GM18507 (cell line): Measurements from ENCODE around the gene CDK19.
A peak's percentile ranks its signal among the peaks of the same experiment; 100 is the strongest.
"Not testable (repeated sequence)": the region's sequence is repeated elsewhere in the genome, so short reads cannot be mapped to it uniquely, and the experiment has no call there.

Experiments
- DNase-seq: peaks from one replicate; pipeline ENCODE4 v3.0.0; 2011; ENCODE audit warnings: low read depth; ENCODE audit not compliant: insufficient read length; ENCODE audit errors: extremely low spot score
- FAIRE-seq: peaks from 2 replicates; lab custom pipeline; 2011; peaks lifted over from hg19 to GRCh38; lab: Jason Lieb, UNC

The CDK19 gene

DNA sequence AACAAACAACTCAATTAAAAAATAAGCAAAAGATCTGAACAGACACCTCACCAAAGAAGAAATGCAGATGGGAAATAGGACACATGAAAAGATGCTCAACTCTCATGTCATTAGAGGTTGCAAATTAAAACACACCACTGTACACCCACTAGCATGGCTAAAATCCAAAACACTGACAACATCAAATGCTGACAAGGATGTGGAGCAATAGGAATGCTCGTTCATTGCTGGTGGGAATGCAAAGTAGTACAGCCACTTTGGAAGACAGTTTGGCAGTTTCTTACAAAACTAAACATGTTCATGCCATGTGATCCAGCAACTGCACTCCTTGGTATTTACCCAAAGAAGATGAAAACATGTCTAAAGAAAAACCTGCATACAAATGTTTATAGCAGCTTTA, 47.2 kb downstream of the CDK19 start:
- DNase-seq: no peak
- no peak for FAIRE-seq

DNA sequence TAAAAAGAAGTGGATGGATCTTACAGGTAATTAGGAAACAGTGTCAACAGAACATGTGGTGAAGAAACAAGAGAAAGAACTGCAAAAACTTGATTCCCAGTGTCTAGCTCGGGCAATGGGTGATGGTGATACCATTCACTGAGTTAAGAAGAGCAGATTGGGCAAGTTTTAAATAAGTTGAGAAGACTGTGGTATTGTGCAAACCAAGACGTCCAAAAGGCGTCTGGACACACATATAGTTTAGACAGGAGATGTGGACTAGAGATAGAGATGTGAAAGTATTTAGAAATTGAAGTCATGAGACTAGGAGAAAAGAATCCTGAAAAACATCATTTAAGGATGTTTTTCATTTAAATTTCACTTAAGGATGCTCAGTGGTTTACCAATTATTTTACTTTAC, 53.9 kb downstream of the CDK19 start:
- DNase-seq (no peak), FAIRE-seq (no peak)

DNA sequence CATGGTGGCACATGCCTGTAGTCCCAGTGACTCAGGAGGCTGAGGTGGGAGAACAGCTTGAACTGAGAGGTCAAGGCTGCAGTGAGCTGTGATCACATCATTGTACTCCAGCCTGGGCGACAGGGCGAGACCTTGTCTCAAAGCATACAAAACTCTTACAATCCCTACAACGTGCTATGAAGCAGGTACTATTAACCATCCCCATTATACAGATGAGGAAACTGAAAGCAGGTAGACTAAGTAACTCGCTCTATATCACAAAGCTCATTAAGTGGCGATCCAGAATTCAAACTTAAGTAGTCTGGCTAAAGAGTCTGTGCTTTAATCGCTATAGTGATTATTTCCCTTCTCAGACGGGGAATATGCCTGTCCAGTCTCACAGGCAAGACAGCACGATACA, 54.7 kb downstream of the CDK19 start:
- FAIRE-seq: no peak

DNA sequence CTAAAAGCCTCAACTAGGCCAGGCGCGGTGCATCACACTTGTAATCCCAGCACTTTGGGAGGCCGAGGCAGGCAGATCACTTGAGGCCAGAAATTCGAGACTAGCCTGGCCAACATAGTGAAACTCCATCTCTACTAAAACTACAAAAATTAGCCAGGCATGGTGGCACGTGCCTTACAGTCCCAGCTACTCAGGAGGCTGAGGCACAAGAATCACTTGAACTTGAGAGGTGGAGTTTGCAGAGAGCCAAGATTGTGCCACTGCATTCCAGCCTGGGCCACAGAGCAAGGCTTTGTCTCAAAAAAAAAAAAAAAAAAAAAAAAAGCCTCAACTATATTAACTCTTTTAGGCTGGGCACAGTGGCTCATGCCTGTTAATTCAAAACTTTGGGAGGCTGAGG, 55.2 kb downstream of the CDK19 start:
- FAIRE-seq: not testable (repeated sequence)

More for the DNA sequence above, 54.7 kb downstream of the CDK19 start:
- DNase-seq: no peak

DNA sequence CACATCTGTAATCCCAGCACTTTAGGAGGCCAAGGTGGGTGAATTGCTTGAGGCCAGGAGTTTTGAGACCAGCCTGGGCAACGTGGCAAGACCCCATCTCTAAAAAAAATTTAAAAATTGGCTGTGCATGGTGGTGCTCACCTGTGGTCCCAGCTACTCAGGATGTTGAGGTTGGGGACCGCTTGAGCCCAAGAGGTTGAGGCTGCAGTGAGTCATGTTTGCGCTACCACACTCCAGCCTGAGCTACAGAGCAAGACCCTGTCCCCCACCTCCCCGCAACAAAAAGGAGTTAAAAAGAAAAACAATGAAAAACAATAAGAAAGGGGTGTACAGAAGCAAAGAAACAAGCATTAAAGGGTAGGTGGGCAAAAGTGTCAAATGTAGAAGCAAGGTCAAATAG, 57.3 kb downstream of the CDK19 start:
- DNase-seq: no peak
- FAIRE-seq: no peak

More for the DNA sequence above, 55.2 kb downstream of the CDK19 start:
- not testable (repeated sequence) for DNase-seq

DNA sequence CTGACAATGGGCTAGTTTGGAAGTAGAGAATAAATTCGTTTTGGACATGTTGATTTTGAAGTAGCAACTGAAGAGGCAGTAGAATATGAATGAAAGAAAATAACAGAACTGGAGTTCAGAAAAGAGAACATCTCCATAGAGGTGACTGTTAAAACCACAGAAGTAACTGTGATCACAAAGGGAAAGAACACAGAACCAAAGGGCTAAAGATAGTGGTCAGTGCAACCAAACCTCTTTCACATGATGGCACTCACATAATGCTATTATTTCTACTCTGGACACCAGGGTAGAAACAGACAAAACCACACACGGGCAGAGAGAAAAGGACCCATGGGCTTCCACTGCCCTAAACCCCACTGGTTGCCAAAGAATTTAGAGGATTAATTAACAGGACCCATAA, 58.5 kb downstream of the CDK19 start:
- DNase-seq (no peak), FAIRE-seq (peak; percentile 58)

DNA sequence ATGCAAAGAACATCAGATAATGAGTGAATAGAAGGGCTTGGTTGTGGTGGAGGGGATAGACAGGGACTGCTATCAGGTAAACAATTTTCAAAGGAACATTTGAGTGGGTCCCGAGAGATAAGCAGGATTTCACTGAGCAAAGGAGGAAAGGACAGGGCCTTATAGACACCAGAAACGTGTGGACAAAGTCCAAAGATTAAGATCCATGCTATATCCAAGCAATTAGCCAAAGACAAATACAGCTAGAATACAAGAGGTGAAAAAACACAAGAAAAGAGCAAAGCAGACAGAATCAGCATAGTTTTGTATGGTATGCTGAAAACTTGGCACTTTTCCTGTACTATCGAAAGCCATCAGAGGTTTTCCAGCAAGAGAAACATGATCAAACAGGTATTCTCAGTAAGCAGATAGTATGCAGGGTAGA, 59.8 kb downstream of the CDK19 start:
- DNase-seq: no peak
- FAIRE-seq: no peak

DNA sequence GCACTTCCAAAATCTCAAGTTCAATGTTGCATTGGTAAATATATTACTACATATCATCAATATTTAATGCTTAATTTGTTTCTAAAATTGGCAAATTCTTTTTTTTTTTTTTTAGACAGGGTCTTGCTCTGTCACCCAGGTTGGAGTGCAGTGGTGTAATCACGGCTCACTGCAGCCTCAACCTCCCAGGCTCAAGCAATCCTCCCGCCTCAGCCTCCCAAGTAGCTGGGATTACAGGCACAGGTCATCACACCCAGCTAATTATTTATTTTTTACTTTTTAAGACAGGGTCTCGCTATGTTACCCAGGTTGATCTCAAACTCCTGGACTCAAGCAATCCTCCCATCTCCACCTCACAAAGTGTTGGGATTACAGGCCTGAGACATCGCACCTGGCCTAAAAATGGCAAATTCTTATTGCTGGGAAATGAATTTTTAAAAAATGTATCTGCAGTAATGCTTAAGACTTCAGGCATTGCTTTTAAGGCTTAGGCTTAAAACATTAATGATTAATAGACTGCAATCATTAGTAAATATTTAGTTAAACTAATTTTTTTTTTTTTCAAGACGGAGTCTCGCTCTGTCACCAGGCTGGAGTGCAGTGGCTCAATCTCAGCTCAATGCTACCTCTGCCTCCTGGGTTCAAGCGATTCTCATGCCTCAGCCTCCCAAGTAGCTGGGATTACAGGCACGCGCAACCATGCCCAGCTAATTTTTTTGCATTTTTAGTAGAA, 61.2 kb downstream of the CDK19 start:
- not testable (repeated sequence) for FAIRE-seq

DNA sequence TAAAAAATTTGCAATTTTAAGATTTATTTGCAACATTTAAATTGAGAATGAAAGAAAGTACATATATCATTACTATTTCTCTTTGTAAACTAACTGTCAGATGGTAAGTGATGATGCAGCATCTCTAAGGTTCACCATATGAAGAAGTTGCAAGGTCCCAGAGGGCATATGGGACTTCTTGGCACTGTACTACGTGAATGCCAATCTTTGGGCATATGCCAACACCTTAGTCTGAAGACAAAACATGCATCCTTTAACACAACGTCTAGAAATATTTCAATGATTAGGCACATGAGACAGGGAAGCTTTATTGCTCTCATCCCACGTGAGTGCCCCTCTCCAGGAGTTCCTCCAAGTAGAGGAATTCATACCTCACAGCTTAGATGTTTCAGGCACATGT, 66.8 kb downstream of the CDK19 start:
- no peak for DNase-seq
- no peak for FAIRE-seq

More for the DNA sequence above, 61.2 kb downstream of the CDK19 start:
- not testable (repeated sequence) for DNase-seq

DNA sequence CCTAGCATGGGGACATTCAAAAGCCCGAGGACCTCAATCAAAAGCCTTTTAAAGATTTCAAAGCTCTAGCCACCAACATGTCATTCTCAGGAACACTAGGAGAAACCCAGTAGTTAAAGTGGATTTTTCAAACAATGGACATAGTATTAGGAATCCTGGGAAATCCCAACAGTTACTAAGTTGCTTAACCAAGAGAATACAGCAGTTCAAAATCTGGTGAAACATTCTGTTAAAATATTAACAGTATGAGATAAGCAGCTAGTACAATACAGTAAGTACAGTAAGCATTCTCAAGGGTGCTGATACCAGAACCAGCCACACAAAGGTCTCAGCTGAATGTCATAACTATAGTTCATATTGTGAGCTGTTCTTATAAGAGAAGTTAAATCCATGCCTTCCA, 68.6 kb downstream of the CDK19 start:
- DNase-seq: no peak
- no peak for FAIRE-seq

DNA sequence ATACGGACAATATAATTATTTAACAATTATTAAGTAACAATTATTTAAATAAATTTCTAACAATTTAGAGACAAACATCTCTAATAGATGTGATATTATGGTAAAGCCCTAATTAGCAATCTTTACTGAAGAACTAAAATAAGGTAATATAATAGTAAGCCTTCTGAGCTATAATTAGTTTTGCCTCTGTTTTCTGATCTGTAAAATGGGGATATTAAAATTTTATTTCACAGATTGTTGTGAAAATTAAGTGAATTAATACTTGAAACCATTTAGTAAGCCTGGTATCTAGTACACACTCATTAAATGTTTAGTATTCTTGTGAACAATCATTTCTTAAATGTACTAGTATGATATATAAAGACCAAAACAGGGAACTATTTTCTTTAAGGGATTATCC, 70.3 kb downstream of the CDK19 start:
- no peak for DNase-seq
- FAIRE-seq: no peak

DNA sequence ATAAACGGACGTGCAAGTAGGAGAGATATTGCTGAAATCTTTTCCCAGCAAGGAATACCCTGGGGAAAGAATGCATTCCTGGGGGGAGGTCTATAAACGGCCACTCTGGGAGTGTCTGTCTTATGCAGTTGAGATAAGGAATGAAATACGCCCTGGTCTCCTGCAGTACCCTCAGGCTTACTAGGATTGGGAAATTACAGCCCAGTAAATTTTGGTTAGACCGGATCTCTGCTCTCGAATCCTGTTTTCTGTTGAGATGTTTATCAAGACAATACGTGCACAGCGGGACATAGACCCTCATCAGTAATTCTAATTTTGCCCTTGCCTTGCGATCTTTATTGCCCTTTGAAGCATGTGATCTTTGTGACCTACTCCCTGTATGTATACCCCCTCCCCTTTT, 72.7 kb downstream of the CDK19 start:
- DNase-seq, FAIRE-seq: not testable (repeated sequence)

DNA sequence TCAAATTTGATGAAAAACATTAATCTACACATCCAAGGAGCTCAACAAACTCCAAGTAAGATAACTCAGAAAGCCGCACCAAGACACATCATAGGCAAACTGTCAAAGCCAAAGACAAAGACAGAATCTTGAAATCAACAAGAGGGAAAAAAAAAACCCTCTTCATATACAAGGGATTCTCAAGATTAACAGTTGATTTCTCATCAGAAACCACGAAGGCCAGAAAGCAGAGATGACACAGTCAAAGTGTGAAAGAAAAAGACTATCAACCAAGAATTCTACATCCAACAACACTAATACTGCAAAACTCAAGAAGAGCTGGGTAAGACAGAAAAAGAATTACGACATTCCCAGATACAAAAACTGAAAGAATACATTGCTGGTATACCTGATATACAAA, 73.8 kb downstream of the CDK19 start:
- no peak for DNase-seq
- FAIRE-seq: peak; percentile 65

DNA sequence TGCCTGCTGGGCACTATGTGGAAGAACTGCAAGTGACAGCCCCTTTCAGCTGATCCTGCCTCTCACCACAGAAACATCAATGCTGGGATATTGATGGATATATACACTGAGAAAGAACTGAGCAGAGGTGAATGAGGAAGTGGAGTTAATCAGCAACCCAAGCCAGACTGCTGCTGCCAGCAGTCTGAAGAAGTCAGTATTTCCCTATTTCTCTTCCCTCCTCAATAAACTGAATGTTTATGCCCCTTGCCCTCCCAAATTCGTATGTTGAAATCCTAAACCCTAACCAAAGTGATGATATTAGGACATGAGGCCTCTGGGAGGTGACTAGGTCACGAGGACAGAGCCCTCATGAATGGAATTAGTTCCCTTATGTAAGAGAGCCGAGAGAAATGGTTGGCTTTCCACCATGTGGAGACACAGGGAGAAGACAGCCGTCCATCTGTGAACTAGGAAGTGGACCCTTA, 76.3 kb downstream of the CDK19 start:
- DNase-seq (no peak), FAIRE-seq (peak; percentile 89)

DNA sequence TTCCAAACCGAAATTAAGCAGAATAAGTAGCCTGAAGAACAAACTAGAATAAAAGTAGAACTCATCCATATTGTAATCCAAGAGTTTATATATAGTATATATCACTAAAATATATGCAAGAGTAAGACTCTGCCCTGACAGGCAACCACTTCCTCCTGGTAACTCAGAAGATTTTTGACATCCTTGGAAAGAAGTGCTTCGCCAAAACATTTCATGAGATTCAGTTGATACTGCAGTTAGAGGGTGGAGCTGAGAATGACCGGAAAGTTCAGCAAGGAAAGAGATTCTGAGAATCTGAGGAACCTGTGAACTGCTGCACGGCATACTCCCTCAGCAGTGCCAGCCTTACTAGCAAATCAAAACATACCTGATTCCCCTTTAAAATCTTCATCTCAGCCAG, 79.6 kb downstream of the CDK19 start:
- FAIRE-seq (no peak), DNase-seq (no peak)

DNA sequence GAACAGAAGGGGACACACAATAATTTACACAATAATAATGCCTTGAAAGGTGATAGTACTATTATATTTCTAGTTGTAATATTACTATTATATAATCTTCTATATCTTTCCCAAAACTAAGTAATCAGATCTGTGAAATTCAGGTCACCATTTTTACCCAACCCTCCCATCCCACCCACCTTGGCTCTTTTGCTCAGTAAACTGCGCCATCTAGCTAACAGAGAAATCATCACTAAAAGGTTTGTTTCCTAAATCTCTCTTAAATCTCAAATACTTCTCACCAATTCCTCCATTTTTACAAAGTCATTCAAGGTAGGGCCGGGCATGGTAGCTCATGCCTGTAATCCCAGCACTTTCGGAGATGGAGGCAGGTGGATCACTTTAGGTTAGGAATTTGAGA, 83.4 kb downstream of the CDK19 start:
- FAIRE-seq (no peak), DNase-seq (no peak)

DNA sequence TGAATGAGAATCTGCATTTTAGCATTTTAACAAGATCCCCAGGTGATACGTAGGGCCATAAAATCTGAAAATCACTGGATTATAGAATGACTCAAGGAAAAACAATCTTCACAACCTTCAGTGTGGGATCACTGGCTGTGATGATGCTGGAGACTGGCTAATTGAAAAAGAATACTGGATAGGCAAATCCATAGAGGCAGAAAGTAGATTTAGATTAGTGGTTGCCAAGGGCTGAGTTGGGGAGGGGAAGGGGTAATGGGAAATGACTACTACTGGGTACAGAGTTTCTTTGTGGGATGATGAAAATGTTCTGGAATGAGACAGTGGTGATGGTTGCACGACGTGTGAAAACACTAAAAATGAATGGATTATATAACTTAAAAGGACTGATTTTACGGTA, 84.1 kb downstream of the CDK19 start:
- FAIRE-seq: no peak
- DNase-seq: no peak

DNA sequence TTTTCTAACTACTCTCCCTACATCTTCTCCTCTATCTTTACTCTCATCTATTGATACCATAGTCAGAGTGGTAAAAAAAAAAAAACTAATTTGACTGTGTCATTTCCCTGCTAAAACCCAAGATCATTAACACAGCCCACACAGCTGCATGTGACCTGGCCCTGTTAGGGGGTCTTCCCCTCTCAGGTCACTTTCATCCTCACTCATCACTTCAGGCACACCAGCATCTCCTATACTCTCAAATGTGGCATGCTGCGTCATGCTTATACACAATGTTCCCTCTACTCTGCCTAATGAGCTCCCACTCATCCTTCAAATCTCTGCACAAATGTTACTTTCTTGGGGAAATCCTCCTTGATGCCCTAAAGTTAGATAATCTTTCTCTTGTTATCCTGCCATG, 86.8 kb downstream of the CDK19 start:
- DNase-seq: no peak
- FAIRE-seq: peak; percentile 29

DNA sequence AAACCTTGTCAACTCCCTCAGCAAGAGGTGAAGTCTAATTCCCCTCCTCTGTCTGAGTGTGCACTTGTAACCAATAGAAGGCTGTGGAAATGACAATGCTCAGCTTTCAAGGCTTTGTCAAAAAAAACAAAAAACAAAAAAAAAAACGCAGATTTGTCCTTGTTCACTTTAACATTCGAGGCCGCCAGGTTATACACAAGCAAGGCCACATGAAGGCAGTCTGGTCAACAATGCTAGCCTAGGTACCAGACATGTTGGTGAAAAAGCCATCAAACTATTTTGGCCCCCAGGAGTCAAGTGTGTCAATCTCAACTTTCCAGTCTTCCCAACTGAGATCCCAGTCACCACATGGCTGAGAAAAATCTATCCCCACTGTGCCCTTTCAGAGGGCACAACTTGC, 92.3 kb downstream of the CDK19 start:
- no peak for DNase-seq
- FAIRE-seq: no peak

DNA sequence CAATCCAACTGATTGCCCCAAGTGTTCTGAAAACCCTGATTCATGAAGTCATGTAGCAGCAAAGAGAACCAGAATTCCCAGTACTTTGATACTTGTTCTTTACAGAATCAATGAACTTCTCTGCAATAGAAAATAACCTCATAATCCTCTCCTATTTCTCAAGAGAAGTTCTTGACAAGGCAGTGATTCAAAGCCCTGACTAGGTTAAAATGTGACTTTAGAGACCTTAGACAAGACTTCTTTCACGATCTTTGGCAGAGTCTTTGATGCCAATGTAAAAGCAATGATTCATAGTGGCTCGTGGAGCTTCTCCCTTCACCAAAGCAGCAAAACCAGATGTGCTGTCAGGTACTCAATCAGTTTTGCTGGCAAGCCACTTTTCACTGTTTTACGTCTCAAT, 95.2 kb downstream of the CDK19 start:
- no peak for FAIRE-seq
- no peak for DNase-seq

DNA sequence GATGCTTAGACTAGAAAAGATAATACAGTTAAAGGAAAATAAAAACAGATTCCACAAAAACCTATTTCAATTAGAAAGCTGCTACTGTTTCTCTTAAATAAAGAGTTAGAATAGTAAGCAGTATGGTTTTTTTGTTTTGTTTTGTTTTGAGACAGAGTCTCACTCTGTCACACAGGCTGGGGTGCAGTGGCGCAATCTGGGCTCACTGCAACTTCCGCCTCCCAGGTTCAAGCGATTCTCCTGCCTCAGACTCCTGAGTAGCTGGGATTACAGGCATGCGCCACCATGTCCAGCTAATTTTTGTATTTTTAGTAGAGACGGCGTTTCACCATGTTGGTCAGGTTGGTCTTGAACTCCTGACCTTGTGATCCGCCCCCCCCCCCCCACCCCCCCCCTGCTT, 95.7 kb downstream of the CDK19 start:
- FAIRE-seq, DNase-seq: not testable (repeated sequence)

DNA sequence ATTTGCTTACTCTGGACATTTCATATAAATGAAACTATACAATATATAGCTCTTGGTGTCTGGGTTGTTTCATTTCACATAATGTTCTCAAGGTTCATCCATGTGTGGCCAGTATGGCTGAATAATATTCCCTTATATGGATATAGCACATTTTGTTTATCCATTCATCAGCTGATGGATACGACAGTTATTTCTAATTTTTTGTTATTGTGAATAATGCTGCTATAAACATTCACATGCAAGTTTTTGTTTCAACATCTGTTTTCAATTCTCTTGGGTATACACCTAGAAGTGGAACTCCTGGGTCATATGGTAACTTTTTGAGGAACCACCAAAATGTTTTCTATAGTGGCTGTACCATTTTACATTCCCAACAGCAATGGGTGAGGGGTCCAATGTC, 101.1 kb downstream of the CDK19 start:
- DNase-seq: no peak
- no peak for FAIRE-seq
